ENCODE results near the gene A4GALT.

- TF ChIP-seq CTCF (IDR thresholded peaks at IDR 0.05; ENCODE audit: borderline replicate concordance, extremely low read depth, low read length, poor library complexity, severe bottlenecking) = no peak
- TF ChIP-seq EZH2 (IDR thresholded peaks at IDR 0.05; ENCODE audit: borderline replicate concordance, low read depth, low read length, severe bottlenecking) = no peak
These were observed 43.4 kb upstream of the A4GALT start for GRCh38 chr22:42763965-42764480.

Data from DND-41 (cell line).